Measurements from ENCODE around the gene DGCR8.

Gene DGCR8

DNA sequence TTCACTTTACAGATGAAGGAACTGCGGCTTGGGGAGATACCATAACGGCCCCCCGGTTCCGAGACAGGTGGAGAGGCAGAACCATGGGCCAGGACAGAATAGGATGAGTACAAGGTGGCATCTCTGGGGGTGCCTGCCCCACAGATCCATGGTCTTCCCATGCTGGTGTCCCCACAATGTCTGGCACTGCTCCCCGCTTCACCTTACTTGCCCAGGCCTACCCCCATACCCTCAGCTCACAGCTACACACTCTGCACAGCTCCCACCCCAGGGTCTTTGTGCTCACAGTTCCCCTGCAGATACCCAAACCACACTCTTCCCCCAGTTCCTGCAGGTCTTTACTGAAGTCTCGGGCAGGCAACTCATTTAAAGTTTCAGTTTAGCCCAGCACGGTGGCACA, 11.4 kb upstream of the DGCR8 start:
- no peak for DNase-seq

GRCh38 chr22:20069331-20070042, 10.6 kb upstream of the DGCR8 start:
- DNase-seq: no peak

- DNase-seq: no peak
Measured at GRCh38 chr22:20071524-20071972, 8.5 kb upstream of the DGCR8 start.

- no peak for DNase-seq
Measured at GRCh38 chr22:20076627-20077172, 3.3 kb upstream of the DGCR8 start.

GRCh38 chr22:20080445-20080775, 369 bp downstream of the DGCR8 start:
- peak; percentile 73 for DNase-seq

DNA sequence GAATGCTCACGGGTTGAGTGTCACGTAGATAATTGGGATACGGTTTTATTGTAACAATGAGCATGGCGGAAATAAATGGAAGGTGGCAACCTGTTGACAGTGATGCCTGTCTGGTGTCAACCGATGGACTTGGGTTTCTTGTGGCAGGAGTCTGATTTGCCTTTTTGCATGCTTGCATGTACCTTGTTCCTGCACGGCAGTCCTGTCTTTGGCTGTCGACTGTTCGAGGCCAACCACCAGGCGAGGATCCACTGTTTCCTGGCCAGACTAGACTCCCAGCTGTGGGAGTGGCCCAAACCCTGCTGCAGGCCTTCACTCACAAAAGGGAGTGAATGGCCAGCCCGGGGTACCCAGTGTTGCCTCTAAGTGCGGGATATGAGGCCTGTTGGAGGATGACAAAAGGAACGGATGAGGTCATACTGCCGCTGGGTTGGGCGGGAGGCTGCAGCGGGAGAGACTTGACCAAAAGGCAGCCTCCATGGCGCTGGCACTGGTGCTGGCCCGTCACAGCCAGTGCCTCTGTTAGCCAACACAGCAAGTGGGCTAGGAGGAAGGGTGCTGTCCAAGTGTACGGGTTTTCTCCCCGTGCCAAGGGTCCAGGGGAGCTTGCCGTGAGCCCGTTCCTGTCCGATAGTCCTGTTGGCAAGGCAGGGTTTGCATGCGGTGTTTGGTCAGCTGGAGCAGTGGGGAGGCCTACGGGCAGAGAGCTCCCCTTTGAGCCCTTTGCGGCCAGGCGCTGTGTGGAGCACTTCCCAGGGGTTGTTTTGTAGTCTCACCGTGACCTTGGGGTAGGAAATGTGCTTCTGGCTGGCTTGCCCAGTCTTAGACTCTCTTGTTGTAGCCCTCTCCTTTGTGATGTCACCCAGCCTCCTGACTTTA, 974 bp downstream of the DGCR8 start:
- DNase-seq: no peak

- no peak for DNase-seq
Measured at GRCh38 chr22:20083157-20083890, 3.3 kb downstream of the DGCR8 start.

DNA sequence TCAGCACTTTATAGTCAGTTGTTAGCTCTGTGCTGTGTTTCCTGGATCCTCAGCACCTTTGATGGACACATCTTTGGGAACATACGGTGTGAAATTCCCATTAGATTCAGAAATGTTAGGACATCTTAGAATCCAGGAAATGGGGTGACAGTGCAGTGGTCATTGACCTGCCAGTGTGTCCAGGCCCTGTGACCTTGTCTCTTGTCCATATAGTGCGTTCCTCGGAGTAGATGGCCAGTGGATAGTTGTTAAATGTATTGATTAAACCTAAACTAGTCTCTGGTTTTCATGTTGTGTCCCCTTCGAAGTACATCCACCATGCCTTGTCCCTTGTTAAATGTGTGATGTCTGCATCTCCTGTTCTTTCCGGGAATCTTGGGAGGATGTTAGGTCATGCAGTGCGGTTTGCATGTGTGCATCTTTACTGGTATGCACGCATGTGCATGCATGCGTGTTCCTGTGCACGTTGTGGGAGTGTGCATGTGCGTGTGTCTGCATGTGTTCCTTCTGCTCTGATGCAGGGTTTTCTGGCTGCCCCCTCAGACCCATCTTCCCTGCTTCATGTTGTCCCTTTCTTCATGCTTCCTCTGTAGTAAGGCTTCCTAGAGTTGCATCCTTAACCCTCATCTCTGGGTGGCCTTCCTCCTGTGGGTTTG, 4.0 kb downstream of the DGCR8 start:
- DNase-seq: no peak

- DNase-seq: peak; percentile 31
Measured at GRCh38 chr22:20084547-20085413, 4.7 kb downstream of the DGCR8 start.

DNA sequence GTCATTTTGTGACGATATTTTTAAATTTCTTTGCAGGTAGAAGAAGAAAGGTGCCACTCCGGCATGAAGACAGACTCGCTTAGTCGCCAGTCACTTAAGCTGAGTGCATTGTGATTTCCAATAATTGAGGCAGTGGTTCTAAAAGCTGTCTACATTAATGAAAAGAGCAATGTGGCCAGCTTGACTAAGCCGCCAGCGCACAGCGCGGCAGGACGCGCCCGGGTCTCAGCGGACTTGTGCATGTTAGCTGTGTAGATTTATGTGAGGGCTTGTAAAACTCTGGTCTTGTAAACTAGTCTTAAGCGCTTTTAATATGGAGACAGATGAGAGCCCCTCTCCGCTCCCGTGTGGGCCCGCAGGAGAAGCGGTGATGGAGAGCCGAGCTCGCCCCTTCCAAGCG, 5.6 kb downstream of the DGCR8 start:
- no peak for DNase-seq

GRCh38 chr22:20086101-20086599, 6.1 kb downstream of the DGCR8 start:
- DNase-seq: no peak

GRCh38 chr22:20086763-20087162, 6.7 kb downstream of the DGCR8 start:
- no peak for DNase-seq

DNA sequence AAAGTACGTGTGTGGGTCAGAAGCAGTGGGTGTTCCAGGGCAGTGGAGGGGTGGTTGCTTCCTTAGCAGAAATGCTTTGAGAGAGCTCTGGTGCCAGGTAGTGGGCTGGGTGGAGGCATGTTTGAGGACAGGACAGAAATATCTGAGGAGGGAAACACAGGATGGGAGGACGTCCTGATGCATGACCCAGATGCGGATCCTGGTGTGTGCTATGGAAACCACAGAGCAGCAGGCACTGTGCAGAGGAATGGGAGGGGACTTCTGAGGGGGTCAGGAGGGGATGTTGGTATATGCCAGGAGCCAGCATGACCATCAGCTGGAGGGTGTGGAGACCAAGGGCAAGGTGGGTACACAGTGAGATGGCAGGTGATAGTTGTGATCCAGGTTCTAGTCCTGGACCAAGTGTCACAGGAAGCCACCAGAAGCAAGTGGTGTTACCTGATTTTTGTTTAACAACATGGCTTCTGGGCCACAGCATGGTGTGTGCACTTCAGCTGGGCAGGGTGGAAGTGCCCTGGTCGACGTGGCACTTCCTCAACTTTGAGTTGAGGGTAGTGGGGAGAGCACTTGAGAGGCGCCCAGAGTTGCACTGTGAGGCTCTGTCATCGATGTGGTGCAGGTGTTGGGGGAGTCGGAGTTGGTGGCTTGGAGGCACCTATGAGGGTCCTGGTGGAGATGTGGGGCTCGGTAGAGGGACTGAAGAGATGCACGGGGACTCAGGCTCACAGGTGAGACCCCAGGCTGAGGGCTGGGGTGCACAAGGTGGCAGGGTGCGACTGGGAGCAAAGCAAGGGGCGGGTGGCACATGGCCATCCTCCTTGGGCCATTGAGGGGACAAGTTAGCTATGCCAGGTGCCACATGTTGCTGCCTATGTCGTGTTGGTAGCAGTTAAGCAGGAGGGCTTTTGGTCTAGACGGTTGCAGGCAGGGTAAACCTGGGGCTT, 7.5 kb downstream of the DGCR8 start:
- DNase-seq: no peak

- no peak for DNase-seq
Measured at GRCh38 chr22:20088263-20088648, 8.2 kb downstream of the DGCR8 start.

DNA sequence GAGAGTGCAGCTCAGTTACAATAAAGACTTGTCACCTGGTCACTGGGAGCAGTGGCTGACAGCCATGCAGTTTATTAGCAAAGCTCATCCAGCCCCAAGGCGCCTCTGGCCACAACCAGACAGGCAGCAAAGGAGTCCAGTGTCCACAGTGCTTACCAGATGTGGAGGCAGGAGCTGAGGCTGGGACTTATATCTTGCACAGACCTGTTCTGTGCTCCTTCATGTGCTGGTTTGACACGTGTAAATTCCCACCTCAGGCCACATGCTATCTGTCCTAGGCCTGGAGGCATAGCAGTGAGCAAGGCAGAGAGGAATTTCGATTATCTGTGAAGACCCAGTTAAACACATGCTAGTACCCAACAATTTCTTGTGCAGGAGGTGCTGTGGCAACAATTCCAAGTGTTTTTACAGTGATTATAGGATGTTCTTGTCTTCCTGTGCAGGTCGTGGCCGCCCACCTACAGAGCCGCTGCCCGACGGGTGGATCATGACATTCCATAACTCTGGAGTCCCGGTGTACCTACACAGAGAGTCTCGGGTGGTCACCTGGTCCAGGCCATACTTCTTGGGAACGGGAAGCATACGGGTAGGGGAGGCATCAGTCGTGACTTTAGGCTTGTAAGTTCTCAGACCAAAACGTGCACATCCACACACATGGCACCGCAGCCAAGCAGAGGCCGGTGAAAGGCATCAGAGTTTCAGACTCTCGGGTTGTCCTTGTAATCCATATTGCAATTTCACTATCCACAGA, 9.4 kb downstream of the DGCR8 start:
- DNase-seq: no peak

DNA sequence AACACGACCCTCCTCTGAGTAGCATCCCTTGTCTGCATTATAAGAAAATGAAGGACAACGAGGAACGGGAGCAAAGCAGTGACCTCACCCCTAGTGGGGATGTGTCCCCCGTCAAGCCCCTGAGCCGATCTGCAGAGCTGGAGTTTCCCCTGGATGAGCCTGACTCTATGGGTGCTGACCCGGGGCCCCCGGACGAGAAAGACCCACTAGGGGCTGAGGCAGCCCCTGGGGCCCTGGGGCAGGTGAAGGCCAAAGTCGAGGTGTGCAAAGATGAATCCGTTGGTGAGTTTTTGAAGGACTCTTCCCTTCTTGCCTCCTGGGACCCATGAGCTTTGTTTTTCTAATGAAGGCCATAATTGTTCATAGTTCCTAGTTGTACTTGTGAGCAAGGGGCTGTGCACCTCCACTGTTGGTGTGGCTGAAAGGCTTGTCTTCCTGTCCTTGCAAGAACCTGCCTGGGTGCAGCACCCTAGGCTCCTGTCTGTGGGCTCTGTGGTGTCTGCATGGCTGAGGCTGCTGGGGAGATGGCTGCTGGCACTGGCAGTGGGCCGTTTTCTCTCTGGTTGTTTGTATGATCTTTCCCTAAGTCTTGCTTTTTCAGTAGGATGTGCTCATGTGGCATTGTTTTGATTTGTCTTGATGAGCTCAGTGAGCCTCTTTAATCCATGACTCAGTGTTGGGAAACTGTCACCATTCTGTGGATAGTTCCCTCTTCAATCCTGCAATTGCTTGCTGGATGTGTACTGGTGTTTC, 10.1 kb downstream of the DGCR8 start:
- no peak for DNase-seq

- DNase-seq: no peak
Measured at GRCh38 chr22:20090730-20091240, 10.7 kb downstream of the DGCR8 start.

GRCh38 chr22:20091690-20092476, 11.8 kb downstream of the DGCR8 start:
- DNase-seq: no peak

Measured in stimulated activated CD4-positive, alpha-beta T cell treated with anti-CD3 and anti-CD28 coated beads, Interleukin-4, amount 100 ng/mL, for 1 hour (primary cell).